NCI-H345 treated with DMSO at 0.1 percent for 48 hours (cell line): ENCODE data around the gene RBM39.

Source experiments
- DNase-seq: peaks from one replicate; lab custom pipeline; 2025; ENCODE audit not compliant: unreplicated experiment; lab: John Stamatoyannopoulos, UW

The RBM39 gene

DNA sequence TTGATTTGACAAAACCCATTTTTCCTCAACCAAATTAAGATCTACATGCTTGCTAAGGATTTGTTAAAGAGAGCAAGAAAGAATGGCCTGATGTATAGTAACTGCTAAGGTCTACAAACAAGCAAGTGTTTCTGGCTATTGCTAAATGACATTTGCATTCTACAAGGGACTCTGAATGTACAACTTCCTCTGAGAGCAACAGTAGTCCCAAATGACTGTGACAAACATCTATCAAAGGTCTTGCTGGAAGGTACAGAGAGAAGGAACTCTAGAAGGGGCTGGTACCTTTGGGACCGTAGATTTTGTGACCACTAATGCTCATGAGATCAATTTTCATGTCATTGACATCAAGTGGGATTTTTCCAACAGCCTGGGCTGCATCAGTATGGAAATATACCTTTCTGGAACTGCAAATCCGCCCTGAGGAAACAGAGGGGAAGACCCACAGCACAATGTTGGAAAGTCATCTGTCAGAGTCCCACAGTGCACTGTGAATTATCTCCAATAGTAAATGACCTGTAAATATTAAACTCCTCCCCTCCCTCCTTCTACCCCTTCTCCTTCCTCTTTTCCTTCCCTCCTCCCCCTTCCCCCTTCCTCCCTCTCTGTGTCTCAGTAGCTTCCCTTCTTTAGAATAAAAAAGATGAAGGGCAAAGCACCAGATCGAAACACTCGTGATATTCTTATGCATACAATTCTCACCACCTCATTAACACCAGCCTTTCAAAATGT, 61.4 kb downstream of the RBM39 start:
- no peak for DNase-seq

DNA sequence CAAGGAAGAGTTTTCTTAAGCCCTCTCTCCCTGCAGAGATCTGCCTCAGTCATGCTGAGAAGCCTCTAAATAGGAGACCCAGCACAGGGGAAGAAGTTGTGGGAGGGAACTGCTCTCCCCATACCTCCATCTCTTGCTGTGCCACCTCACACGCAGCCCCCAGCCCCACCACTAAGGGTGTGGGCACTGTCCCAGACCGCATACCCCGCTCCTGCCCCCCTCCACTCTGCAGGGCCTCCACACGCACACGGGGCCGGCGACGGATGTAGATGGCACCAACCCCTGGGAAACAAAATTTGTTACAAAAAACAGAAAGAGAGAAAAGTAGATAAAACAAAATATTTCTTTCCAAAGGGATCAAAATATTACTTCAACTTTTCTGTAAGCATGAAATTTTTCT, 67.1 kb downstream of the RBM39 start:
- no peak for DNase-seq

DNA sequence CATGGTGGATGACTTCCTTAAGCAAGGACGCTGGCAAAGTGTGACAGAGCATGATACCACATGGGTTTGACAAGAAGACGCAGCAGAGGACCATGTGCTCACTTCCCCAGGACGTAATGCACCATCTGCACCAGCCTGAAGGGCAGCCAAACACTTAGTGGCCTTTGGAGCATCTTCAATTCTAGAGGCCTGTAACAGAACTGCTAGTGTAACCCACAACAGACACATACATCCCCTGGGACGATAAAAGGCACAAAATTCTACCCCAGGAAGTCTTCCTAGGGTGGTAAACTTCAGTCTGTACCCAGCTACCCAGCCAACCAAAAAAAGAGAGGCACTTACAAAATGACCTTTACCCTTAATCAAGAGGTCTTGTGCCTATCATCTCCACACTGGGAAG, 68.2 kb downstream of the RBM39 start:
- no peak for DNase-seq

DNA sequence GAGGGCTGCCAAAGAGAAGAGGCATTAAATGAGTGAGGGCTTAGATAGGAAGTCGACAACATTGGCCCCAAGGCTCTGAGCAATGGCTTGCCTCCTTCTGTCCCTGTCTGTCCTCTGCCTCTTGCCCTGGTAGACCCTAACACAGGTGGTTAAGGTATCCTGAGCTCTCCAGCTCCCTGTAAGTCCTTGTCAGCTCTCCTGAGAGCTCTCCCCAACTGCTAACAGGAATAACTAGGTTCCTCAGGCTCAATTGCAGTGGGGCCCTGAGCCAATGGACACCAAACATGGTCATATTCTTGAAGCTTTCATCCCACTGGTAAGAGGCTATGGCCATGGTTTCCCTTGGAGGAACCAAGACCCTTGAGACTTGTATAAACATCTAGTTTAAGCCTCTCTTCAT, 72.4 kb downstream of the RBM39 start:
- DNase-seq = no peak

DNA sequence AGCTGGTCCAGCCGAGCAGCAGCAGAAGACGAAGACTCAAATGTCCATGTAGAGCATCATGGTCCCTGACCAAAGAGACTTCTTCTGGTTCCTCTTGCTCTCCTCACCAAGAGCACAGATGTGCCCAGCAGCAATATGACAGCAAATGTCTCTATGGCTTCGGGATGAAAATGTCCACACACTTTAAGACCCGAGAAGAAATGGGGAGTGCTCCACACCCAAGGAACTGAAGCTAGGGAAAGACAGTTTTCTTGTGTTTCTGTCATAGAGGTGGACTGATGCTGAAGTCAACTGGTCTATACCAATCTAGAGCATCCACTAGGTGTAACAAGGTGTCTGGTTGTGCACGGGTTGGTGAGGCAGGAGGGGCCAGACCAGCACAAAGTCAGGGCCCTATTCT, 72.8 kb downstream of the RBM39 start:
- no peak for DNase-seq

DNA sequence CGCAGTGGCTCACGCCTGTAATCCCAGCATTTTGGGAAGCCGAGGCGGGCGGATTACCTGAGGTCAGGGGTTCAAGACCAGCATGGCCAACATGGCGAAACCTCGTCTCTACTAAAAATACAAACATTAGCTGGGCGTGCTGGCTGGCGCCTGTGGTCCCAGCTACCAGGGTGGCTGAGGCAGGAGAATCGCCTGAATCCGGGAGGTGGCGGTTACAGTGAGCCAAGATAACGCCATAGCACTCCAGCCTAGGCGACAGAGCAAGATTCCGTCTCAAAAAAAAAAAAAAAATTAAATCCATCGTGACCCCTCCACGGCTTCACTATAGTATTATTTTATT, 76.1 kb downstream of the RBM39 start:
- DNase-seq = no peak

DNA sequence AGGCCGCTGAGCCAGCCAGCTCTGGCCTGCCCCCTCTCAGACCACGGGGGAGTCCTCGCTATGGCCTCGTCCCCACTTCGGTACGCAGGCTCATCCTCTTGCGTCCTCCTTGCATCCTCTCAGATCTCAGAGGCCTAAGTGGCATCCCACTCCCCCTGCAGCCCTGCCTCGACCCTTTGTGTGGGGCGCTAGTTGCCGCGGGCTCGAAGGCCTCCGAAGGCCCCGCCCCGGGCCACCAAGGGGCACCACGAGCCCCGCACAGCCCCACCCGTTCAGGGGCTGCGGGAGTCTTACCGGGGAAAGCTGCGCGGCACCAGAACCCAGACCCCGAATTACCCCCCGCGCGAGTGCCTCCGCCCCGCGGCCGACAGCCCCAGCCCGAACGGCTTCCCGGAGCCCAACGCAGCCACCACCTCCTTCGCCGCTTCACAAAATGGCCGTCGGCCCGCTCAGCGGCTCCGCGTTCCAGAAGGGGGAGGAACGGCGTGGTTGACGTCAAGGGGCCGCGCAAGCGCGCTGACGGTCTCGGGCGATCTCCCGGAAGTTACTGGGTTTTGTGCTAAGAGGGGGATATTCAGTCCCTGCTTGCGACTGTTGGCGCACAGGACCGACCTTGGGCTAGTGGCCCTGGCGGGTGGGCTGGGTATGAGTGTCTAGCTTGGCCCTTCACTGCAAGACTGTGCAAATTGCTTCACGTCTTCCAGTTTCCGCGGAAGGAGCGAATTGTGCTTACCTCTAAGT, 77.4 kb downstream of the RBM39 start, which contains the start of the genes CPNE1 and RBM12:
Gene CPNE1 (minus strand): TSS at position 435 of the 741 bp plus-strand sequence. CDS start 31,977 bp downstream, outside the sequence.
Gene RBM12 (minus strand): TSS at position 435 of the 741 bp plus-strand sequence. CDS start 9,578 bp downstream, outside the sequence.
- peak; percentile 96 for DNase-seq

DNA sequence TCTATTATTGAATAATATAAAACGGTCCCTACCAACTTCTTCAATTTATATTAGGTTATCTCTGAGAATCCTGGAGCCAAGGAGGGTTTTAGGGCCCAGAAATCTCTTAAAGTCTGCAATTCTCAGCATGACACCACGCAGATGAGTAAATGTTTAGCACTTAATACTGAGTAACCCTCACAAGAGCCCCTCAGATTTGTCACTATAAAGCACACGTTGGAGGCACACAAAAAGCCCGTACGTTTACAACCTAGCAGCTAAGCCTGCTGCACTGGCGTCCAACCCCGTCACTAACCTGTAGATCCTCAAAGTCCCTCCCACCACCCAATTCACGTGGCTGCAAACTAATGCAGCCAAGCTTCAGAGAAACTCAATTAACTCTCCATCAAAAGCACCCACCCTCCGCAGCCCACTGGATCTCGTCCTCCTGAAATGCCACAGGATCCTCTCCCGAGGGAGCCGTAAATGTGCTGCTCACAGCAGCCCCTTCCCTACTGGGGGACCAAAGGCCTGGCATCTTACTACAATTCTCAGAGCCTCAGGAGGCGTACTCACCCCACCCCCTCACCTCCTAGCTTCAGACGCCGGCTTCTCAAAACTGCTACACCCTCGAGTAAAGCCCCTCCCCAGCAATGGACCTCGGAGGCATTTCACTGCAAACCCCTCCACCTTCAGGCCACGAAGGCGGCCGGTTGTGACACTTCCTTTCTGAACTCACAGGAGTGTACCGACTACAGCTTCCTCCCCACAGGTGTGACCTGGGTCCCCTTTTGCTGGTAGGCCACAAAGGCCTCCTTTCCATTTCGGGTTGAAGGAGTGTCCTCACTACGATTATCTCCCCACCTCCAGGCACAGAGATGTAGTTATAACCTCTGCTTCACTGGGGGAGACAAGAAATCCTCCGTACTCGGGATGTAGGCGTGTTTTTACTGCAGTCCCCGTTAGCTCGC, 78.3 kb downstream of the RBM39 start:
- peak; percentile 25 for DNase-seq

DNA sequence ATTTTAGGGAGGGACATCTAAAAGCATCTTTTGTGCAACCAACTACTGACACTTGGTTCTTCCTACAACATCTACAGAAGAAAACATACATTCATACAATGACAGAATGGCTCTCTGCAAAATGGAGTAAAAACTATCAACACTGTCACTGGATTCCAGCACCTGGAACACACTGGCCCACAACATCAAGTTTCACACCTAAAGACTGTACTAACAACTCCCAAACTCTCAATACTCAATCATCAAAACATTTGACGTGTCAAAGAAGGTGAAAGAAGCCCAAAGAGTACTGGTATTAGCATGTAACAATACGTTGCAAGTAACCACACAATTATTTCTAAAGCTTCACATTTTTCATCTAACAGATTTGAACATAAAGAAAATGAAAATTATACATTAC, 79.5 kb downstream of the RBM39 start:
- no peak for DNase-seq

DNA sequence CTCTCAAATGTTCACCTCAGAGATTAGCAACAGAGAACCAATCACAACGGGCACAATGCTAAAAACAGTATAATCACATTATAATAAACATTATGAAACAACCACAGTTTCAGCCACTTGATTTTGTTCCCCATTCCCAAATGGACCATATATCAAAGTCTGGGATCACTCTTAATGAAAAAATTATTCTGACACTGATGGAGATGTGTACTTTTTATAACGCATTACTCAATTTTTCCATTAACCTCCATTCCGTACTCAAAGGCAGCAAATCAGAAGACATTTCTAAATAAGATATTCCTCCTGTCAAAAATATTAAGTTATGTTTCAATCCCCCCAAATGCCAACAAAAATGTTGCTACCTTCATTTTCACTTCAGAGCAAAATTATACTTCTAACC, 80.2 kb downstream of the RBM39 start:
- no peak for DNase-seq

DNA sequence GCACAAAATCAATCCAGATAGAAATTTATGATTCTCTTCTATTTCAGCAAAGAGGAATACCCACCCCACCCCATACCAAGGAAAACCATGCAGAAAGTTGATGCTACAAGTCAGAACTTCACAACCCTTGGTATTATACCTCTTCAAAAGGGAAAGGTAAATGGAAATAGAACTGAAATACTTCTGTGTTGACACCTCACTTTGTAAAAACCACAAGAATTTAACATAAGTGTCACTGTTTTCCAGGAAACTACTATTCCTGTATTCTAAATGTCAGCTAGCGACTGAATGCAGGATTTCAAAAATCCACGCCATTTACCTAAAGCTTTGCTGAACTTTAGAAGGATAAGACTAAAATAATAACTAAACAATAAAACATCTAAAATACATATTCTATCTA, 81.0 kb downstream of the RBM39 start:
- DNase-seq = no peak

DNA sequence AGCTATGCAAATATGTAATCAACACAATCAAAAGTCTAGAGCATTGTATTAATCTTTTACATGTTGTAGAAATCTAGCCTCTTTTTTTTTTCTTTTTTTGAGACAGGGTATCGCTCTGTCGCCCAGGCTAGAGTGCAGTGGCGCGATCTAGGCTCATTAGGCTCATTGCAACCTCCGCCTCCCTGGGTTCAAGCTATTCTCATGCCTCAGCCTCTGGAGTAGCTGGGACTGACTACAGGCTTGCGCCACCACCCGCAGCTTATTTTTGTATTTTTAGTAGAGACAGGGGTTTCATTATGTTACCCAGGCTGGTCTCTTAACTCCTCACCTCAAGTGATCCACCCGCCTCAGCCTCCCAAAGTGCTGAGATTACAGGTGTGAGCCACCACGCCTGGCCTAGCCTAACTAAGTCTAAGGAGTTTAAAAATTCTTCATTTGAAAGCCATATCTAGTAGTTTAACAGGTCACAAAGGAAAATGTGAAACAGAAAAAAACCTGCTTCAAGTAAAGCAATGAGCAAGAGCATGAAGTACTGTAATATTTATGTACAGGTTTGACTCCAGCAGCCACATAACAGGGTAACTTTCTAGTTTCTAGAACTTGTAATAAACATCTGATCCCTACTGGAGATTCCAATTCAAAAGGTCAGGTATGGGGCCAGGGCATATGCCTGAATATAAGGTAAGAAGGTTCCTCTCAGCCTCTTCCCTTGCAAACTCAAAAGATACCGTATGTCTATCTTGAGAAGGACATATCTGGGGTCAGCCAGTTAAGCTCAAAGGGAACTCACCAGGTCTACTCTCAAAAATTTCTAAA, 81.7 kb downstream of the RBM39 start:
- no peak for DNase-seq

DNA sequence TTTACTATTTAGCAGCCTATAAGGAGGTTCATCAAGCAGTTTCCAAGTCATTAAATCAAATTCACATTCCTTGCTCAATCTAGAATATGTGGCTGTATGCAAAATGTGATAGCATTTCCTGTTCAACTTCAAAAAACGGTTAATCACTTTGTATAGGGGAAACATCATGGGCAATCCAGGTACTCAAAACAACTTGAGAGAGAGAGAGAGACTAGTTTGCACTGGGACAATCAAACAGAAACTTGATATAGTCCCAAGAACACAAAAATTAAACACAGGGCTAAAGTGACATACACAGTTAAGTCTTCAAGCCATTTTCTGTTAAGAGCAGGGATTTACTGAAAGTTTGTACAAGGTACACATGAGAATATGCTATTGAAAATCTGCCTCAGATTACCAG, 84.8 kb downstream of the RBM39 start:
- DNase-seq = no peak

DNA sequence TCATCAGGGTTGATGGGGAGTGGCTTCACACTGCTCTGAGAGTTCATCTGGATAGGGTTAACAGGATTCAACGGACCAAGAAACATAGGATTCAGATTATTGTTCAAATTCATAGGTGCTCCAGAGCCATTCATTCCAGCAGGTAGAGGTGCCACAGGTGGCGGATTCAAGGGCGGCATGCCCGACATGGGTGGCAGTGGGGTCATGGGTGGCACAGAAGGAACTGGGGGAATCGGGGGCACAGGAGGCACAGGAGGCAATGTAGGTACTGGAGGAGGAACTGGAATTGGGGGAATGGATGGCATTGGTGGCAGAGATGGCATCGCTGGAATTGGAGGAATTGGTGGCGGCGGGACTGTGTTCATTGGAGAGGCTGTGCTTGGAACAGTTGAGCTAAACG, 87.6 kb downstream of the RBM39 start:
- DNase-seq = no peak

DNA sequence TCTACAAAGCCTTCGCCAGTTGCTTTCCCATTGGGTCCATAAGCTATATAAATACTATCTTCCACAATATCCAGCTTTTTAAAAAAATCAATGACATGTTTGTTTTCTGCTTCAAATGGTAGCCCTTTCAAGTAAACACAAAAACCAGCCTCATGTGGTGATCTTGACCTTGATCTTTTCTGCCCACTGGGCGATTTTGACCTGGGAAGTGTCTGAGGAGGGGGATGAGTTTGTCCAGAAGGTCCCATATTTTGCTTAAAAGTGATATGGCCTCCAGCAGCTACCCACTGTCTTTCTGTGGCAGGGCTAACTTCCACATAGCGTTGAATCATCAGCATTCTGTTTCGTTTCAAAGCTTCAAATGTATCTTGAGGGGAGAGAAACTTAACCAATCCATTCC, 88.2 kb downstream of the RBM39 start:
- no peak for DNase-seq
